OCI-LY1 (cell line): Measurements from ENCODE around the gene CTXND1.

ENCODE experiments used
- H2AFZ ChIP-seq: fragments of 200-600 bp; sonication (generic), shearing (Covaris generic); 2 replicates; pipeline ENCODE4 v1.6.0; 2014; ENCODE audit warnings: antibody characterized with exemption, mild to moderate bottlenecking, low read length
- H3F3A ChIP-seq: fragments of 200-600 bp; sonication (generic), shearing (Covaris generic); 2 replicates; pipeline ENCODE4 v1.6.0; 2014; ENCODE audit warnings: mild to moderate bottlenecking, antibody characterized with exemption, low read length, moderate library complexity; ENCODE audit not compliant: insufficient read depth
- H3K27ac ChIP-seq: fragments of 200-600 bp; sonication (generic); 2 replicates; pipeline ENCODE4 v1.5.1; 2014; ENCODE audit warnings: low read length, mixed run types, mild to moderate bottlenecking, low read depth; ENCODE audit not compliant: poor library complexity, severe bottlenecking
- H3K27me3 ChIP-seq: fragments of 200-600 bp; sonication (generic); 2 replicates; pipeline ENCODE4 v1.6.0; 2014; ENCODE audit warnings: antibody characterized with exemption, mild to moderate bottlenecking, low read length, moderate library complexity; ENCODE audit not compliant: insufficient read depth
- H3K36me3 ChIP-seq: fragments of 200-600 bp; sonication (generic); 2 replicates; pipeline ENCODE4 v1.6.1; 2014; ENCODE audit warnings: mild to moderate bottlenecking, antibody characterized with exemption, low read length, moderate library complexity, mixed read lengths; ENCODE audit not compliant: insufficient read depth
- H3K4me1 ChIP-seq: fragments of 200-600 bp; sonication (generic); 2 replicates; pipeline ENCODE4 v1.5.1; 2014; ENCODE audit warnings: mild to moderate bottlenecking, low read length, moderate library complexity; ENCODE audit not compliant: insufficient read depth, severe bottlenecking
- H3K4me2 ChIP-seq: fragments of 200-600 bp; sonication (generic), shearing (Covaris generic); 2 replicates; pipeline ENCODE4 v1.6.1; 2014; ENCODE audit warnings: low read length
- H3K4me3 ChIP-seq: fragments of 200-600 bp; sonication (generic); 2 replicates; pipeline ENCODE4 v1.5.1; 2014; ENCODE audit warnings: low read length, low read depth, mild to moderate bottlenecking, mixed read lengths; ENCODE audit not compliant: poor library complexity, severe bottlenecking
- H3K79me2 ChIP-seq: fragments of 200-600 bp; shearing (Covaris generic); 2 replicates; pipeline ENCODE4 v1.6.1; 2016; ENCODE audit warnings: mixed run types, low read length, mixed read lengths; ENCODE audit not compliant: insufficient read depth
- H3K9ac ChIP-seq: fragments of 200-600 bp; sonication (generic), shearing (Covaris generic); 2 replicates; pipeline ENCODE4 v1.6.1; 2014; ENCODE audit warnings: mild to moderate bottlenecking, low read length, mixed read lengths
- H3K9me2 ChIP-seq: fragments of 200-600 bp; sonication (generic), shearing (Covaris generic); 2 replicates; pipeline ENCODE4 v1.6.1; 2014; ENCODE audit warnings: low read depth, mild to moderate bottlenecking, low read length, mixed read lengths
- H3K9me3 ChIP-seq: fragments of 200-600 bp; shearing (Covaris generic); 2 replicates; pipeline ENCODE4 v1.6.1; 2014; ENCODE audit warnings: low read length, mixed read lengths
- H4K20me1 ChIP-seq: fragments of 200-600 bp; sonication (generic), shearing (Covaris generic); 2 replicates; pipeline ENCODE4 v1.6.0; 2016; ENCODE audit warnings: mild to moderate bottlenecking, low read length; ENCODE audit not compliant: insufficient read depth
- EZH2 ChIP-seq: fragments of 200-600 bp; sonication (generic), shearing (Covaris generic); IDR thresholded peaks from 2 replicates; pipeline ENCODE4 v1.8.0; 2017; ENCODE audit warnings: borderline replicate concordance, mixed run types, mild to moderate bottlenecking, antibody characterized with exemption, low read length, moderate library complexity, mixed read lengths
- TF ChIP-seq, protein P1 (sequence below): fragments of 200-600 bp; sonication (generic), shearing (Covaris generic); IDR thresholded peaks from 2 replicates; pipeline ENCODE4 v1.5.1; 2017; ENCODE audit warnings: mild to moderate bottlenecking, antibody characterized with exemption, low read length, moderate library complexity, mixed read lengths

Gene CTXND1

DNA sequence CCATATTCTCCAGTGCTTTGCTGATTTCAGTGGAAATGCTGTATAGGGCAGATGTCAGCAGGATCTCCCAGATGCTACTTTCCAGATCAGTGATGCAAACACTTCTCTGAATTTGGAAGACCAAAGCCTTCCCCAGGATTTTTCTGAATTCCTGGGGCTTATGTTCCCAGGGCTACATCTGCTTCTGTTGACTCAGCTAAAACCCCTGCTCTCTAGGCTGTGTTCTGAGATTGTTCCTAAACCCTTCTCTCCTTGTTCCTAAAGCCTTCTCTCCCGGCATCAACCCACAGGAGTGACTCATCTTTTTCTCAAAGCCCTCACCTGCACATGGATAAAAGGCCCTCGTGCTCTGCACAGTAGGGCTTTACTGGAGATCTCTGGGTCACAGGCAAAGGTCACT, 63.8 kb downstream of the CTXND1 start:
- Histone ChIP-seq H3K27me3 (peaks cover 3% of the 10 kb centered on the region; the same call in 1 of the 2 replicates), H3K4me1 (no peaks in the 10 kb centered on the region), H4K20me1 (no peaks in the 10 kb centered on the region), H3K9ac (no peak overlapping the region), H3K9me3 (no peaks in the 10 kb centered on the region), H3K4me3 (no peak overlapping the region), H3K9me2 (no peaks in the 10 kb centered on the region), H2AFZ (no peak overlapping the region), H3K79me2 (no peaks in the 10 kb centered on the region), H3K4me2 (no peak overlapping the region), H3F3A (no peaks in the 10 kb centered on the region), H3K36me3 (peaks cover 13% of the 10 kb centered on the region), H3K27ac (no peak overlapping the region)
- no peak for TF ChIP-seq EZH2
- TF ChIP-seq, protein P1, sequence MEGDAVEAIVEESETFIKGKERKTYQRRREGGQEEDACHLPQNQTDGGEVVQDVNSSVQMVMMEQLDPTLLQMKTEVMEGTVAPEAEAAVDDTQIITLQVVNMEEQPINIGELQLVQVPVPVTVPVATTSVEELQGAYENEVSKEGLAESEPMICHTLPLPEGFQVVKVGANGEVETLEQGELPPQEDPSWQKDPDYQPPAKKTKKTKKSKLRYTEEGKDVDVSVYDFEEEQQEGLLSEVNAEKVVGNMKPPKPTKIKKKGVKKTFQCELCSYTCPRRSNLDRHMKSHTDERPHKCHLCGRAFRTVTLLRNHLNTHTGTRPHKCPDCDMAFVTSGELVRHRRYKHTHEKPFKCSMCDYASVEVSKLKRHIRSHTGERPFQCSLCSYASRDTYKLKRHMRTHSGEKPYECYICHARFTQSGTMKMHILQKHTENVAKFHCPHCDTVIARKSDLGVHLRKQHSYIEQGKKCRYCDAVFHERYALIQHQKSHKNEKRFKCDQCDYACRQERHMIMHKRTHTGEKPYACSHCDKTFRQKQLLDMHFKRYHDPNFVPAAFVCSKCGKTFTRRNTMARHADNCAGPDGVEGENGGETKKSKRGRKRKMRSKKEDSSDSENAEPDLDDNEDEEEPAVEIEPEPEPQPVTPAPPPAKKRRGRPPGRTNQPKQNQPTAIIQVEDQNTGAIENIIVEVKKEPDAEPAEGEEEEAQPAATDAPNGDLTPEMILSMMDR, result no peak

DNA sequence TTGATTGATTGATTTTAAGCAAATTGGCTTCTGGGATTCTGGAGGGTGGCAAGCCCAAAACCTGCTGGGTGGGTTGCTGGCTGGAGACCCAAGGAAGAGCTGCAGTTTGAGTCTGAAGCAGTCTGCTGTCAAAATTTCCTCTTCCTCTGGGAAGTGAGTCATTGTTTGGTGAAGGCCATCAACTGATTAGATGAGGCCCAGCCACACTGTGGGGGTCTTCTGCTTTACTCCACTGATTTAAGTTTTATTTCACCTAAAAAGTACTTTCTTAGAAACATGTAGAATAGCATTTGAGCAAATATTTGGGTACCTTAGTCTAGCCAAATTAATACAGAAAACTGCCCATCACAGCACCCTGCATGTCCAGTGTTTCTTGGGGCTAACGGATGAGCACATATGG, 65.4 kb downstream of the CTXND1 start:
- H4K20me1 ChIP-seq, result no peaks in the 10 kb centered on the region
- peaks cover 13% of the 10 kb centered on the region for H3K36me3 ChIP-seq
- H3K9me3 ChIP-seq, result no peaks in the 10 kb centered on the region
- H3K4me2 ChIP-seq, result no peak overlapping the region
- no peak overlapping the region for H3K27ac ChIP-seq
- H3F3A ChIP-seq, result no peaks in the 10 kb centered on the region
- H2AFZ ChIP-seq, result no peak overlapping the region
- no peak overlapping the region for H3K9ac ChIP-seq
- H3K9me2 ChIP-seq, result no peaks in the 10 kb centered on the region
- no peak overlapping the region for H3K4me3 ChIP-seq
- H3K79me2 ChIP-seq, result no peaks in the 10 kb centered on the region
- TF ChIP-seq EZH2, result no peak
- TF ChIP-seq, protein P1, result no peak
- H3K4me1 ChIP-seq, result no peaks in the 10 kb centered on the region
- H3K27me3 ChIP-seq, result no peaks in the 10 kb centered on the region

DNA sequence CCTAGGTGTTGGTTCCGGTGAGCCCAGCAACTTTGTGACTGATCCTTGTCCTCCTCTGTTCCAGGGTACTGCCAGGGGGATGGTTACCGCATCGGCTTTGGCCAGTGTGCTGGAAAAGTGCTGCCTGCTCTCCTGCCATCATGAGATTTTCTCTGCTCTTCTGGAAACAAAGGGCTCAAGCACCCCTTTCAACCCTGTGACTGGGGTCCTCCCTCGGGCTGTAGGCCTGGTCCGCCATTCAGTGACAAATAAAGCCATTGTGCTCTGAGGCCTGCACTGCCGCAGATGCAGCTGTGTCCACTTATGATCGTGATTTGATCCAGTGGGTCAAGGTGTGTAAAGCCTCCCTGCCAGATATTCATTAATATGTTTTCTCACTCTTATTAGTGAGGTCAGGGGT, 65.9 kb downstream of the CTXND1 start:
- H2AFZ ChIP-seq, result no peak overlapping the region
- no peaks in the 10 kb centered on the region for H3K9me2 ChIP-seq
- peaks cover 13% of the 10 kb centered on the region for H3K36me3 ChIP-seq
- H3K4me2 ChIP-seq, result no peak overlapping the region
- H3F3A ChIP-seq, result no peaks in the 10 kb centered on the region
- no peak overlapping the region for H3K27ac ChIP-seq
- H3K4me3 ChIP-seq, result no peak overlapping the region
- TF ChIP-seq, protein P1, result no peak
- TF ChIP-seq EZH2, result no peak
- H3K9me3 ChIP-seq, result no peaks in the 10 kb centered on the region
- no peak overlapping the region for H3K9ac ChIP-seq
- no peaks in the 10 kb centered on the region for H4K20me1 ChIP-seq
- H3K79me2 ChIP-seq, result no peaks in the 10 kb centered on the region
- H3K27me3 ChIP-seq, result no peaks in the 10 kb centered on the region
- H3K4me1 ChIP-seq, result no peaks in the 10 kb centered on the region
